ENCODE results near the gene MGARP. TPM values are rescaled to one million over a fixed set of nuclear protein-coding genes. Genes with fewer than 3 reads are reported as not detected.

MGARP gene
- polyA plus RNA-seq, 4 donors: 0.25 to 0.89 (median 0.35) TPM; not detected in 1

DNA sequence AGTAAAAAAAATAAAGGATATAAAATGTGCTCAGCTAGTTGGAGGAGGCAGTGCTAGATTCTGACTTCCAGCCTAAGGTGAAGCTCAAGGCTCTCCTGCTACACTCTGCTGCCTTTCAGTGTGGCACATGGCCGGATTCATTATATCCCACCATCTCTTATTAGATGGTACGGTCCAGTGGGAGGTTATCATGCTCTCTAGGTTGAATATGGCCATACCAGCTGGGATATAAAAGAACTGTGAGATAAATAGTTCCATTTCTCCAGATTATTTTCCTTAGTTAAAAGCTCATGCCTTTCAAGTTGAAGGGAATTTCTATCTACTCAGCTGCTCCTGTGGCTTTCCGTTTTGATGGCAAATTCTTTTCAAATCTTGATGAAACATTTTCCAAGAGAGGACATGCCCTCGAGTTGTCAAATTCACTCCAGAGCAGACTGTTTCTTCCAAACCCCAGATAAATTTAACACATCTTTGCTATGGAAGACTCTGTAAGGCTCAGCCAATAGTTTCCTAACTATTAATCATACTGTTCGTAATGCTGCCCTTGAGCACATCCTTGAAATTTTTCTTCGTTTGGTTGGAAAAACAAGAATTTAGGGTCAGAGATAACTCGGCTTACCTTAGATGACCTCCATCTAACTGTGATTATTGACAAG lies 2.2 kb upstream of the MGARP start:
- DNase-seq: no peak
- no peak for FAIRE-seq
- Histone ChIP-seq H3K4me1 (ENCODE audit: control insufficient read depth in 3 of 3, insufficient read depth in 2 of 3, low read depth in 1 of 3, low read length in 2 of 3) (peaks cover 0 to 8% (median 4%) of the 10 kb centered on the region in 3 donors), H3K9me3 (ENCODE audit: control insufficient read depth in 2 of 2, insufficient read depth in 1 of 2, low read depth in 1 of 2, low read length in 1 of 2) (no peaks in the 10 kb centered on the region), H3K27me3 (ENCODE audit: control insufficient read depth in 3 of 3, insufficient read depth in 3 of 3, low read length in 3 of 3) (peaks cover 0 to 37% (median 16%) of the 10 kb centered on the region in 3 donors), H3K4me3 (ENCODE audit: low read depth in 1 of 3, low read length in 3 of 3) (no peak overlapping the region), H3K27ac (ENCODE audit: low read depth in 1 of 3, low read length in 2 of 3) (no peak overlapping the region), H3K36me3 (ENCODE audit: control insufficient read depth in 3 of 3, insufficient read depth in 2 of 3, low read depth in 1 of 3, low read length in 3 of 3) (peaks cover 0 to 3% (median 0%) of the 10 kb centered on the region in 3 donors)
- WGBS, 3 donors: 76 to 80% (median 78%) methylated on average over 7 of the region's 7 CpGs

DNA sequence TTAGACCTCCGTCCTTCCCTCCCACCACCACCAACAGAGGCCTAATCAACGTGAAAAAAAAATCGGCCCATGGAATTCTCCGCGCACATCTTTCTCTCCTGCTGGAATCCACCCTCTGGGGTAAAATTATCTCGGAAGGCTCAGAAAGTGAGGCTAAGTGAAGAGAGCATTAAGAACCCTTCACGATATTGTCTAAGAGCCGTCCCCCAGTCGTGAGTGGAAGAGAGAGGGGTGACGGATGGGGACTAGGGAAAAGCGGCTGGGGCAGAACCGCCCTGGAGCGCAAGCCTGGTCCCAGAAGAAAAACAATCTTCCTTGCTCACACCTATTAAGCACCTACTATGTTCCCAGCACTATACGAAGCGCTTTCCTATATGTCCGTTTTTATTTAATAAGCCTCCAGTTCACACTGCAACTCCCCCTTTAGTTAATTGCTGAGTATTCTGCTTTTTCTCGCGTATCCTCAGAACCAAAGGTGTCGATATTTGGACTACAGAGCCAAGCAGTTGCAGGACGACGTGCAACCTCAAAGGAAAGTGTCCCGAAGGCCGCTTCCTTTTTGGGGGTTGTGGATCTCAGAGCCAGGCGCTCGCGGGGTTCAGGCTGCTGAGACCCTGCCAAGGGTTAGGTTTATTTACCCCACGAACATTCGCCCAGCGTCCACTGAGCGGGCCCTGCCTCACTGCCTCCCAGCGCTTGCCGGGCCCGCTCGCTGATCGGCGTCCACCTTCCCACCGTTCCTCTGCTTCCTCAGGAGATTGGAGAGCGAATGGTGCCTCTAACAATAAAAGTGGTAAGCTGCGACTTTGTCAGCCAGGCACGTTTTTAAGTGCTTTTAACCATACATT lies 889 bp downstream of the MGARP start:
- WGBS, 3 donors: 14 to 23% (median 16%) methylated on average over 40 of the region's 40 CpGs
- FAIRE-seq (no peak), DNase-seq (peak in 1 of 2 donors; percentile 33)
- no peaks in the 10 kb centered on the region for H3K36me3 ChIP-seq (ENCODE audit: control insufficient read depth in 3 of 3, insufficient read depth in 2 of 3, low read depth in 1 of 3, low read length in 3 of 3)
- no peaks in the 10 kb centered on the region for H3K9me3 ChIP-seq (ENCODE audit: control insufficient read depth in 2 of 2, insufficient read depth in 1 of 2, low read depth in 1 of 2, low read length in 1 of 2)
- peak overlapping the region in 2 of 3 donors; percentile 30 to 35 for H3K4me3 ChIP-seq (ENCODE audit: low read depth in 1 of 3, low read length in 3 of 3)
- H3K27me3 ChIP-seq (ENCODE audit: control insufficient read depth in 3 of 3, insufficient read depth in 3 of 3, low read length in 3 of 3): peaks cover 0 to 40% (median 16%) of the 10 kb centered on the region in 3 donors
- no peak overlapping the region for H3K27ac ChIP-seq (ENCODE audit: low read depth in 1 of 3, low read length in 2 of 3)
- H3K4me1 ChIP-seq (ENCODE audit: control insufficient read depth in 3 of 3, insufficient read depth in 2 of 3, low read depth in 1 of 3, low read length in 2 of 3): peaks cover 0 to 8% (median 4%) of the 10 kb centered on the region in 3 donors

DNA sequence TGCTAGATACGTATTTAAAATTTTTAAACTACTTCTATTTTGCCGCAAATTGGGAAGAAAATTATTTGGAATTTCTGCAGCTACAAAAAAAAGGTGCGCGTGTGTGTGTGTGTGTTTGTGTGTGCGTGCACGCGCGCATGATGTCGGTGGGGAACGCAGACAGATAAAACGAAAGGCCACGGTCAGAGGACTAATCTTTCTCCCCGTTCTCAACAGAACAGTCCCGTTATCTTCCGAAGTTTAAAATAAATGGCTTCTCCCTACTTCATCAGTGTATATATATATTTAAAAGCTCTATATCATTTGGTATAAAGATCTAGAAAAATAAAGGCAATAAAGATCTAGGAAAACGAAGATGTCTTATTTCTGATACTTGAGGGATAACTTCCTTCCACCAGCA lies 1.5 kb downstream of the MGARP start:
- 63 to 78% (median 70%) methylated on average over 16 of the region's 16 CpGs for whole genome bisulfite sequencing, 3 donors
- Histone ChIP-seq H3K36me3 (ENCODE audit: control insufficient read depth in 3 of 3, insufficient read depth in 2 of 3, low read depth in 1 of 3, low read length in 3 of 3) (no peaks in the 10 kb centered on the region), H3K27ac (ENCODE audit: low read depth in 1 of 3, low read length in 2 of 3) (no peak overlapping the region), H3K9me3 (ENCODE audit: control insufficient read depth in 2 of 2, insufficient read depth in 1 of 2, low read depth in 1 of 2, low read length in 1 of 2) (no peaks in the 10 kb centered on the region), H3K4me3 (ENCODE audit: low read depth in 1 of 3, low read length in 3 of 3) (no peak overlapping the region), H3K4me1 (ENCODE audit: control insufficient read depth in 3 of 3, insufficient read depth in 2 of 3, low read depth in 1 of 3, low read length in 2 of 3) (peaks cover 0 to 8% (median 4%) of the 10 kb centered on the region in 3 donors), H3K27me3 (ENCODE audit: control insufficient read depth in 3 of 3, insufficient read depth in 3 of 3, low read length in 3 of 3) (peaks cover 0 to 40% (median 16%) of the 10 kb centered on the region in 3 donors)
- DNase-seq (no peak), FAIRE-seq (no peak)

DNA sequence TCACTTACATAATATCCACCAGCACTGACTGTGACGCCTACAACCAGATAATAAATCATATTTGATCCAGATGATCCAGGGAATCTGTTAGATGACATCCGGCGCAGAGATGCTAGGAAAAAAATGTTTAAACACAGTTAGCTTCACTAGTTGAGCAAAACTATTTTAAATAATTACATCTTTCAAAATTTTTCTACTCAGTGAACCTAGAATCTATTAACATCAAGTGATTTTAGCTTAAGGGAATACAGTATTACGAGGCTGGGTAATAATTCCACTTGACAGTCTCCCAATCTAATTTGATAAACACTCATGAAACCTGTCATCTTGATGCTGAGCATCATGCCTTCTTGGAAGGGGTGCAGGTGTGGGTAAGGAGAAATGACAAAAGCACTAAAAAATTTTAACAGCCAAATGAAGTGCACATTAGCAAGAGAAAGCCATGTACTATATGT lies 4.7 kb downstream of the MGARP start:
- FAIRE-seq: no peak

DNA sequence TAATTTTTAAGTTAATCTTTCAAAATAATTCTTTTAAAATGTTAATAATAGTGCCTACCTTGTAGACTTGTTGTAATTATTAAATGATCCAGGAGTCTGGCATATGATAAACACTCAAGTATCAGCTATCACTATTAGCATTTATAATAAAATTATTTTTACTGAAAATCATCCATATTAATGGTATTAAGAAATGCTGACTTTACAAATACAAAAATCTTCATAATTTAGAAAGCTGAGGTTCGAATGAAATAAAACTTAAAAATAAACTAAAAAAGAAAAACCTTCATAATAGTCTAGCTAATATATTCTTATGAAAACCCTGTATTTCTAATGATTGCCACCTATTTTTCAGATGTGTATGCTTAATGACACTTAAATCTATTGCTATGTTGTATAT lies 5.2 kb downstream of the MGARP start:
- 89 to 100% (median 95%) methylated on average over 1 of the region's 1 CpG for WGBS, 3 donors
- no peaks in the 10 kb centered on the region for H3K9me3 ChIP-seq (ENCODE audit: control insufficient read depth in 2 of 2, insufficient read depth in 1 of 2, low read depth in 1 of 2, low read length in 1 of 2)
- H3K27me3 ChIP-seq (ENCODE audit: control insufficient read depth in 3 of 3, insufficient read depth in 3 of 3, low read length in 3 of 3): peaks cover 0 to 24% (median 11%) of the 10 kb centered on the region in 3 donors
- FAIRE-seq: no peak
- no peak overlapping the region for H3K27ac ChIP-seq (ENCODE audit: low read depth in 1 of 3, low read length in 2 of 3)
- DNase-seq: no peak
- peaks cover 0 to 8% (median 4%) of the 10 kb centered on the region in 3 donors for H3K4me1 ChIP-seq (ENCODE audit: control insufficient read depth in 3 of 3, insufficient read depth in 2 of 3, low read depth in 1 of 3, low read length in 2 of 3)
- no peak overlapping the region for H3K4me3 ChIP-seq (ENCODE audit: low read depth in 1 of 3, low read length in 3 of 3)
- no peaks in the 10 kb centered on the region for H3K36me3 ChIP-seq (ENCODE audit: control insufficient read depth in 3 of 3, insufficient read depth in 2 of 3, low read depth in 1 of 3, low read length in 3 of 3)

More for the DNA sequence above, 4.7 kb downstream of the MGARP start:
- H3K36me3 ChIP-seq (ENCODE audit: control insufficient read depth in 3 of 3, insufficient read depth in 2 of 3, low read depth in 1 of 3, low read length in 3 of 3): no peaks in the 10 kb centered on the region
- peaks cover 0 to 30% (median 16%) of the 10 kb centered on the region in 3 donors for H3K27me3 ChIP-seq (ENCODE audit: control insufficient read depth in 3 of 3, insufficient read depth in 3 of 3, low read length in 3 of 3)
- H3K4me3 ChIP-seq (ENCODE audit: low read depth in 1 of 3, low read length in 3 of 3): no peak overlapping the region
- H3K4me1 ChIP-seq (ENCODE audit: control insufficient read depth in 3 of 3, insufficient read depth in 2 of 3, low read depth in 1 of 3, low read length in 2 of 3): peaks cover 0 to 8% (median 4%) of the 10 kb centered on the region in 3 donors
- no peaks in the 10 kb centered on the region for H3K9me3 ChIP-seq (ENCODE audit: control insufficient read depth in 2 of 2, insufficient read depth in 1 of 2, low read depth in 1 of 2, low read length in 1 of 2)
- WGBS, 3 donors: 91 to 94% (median 93%) methylated on average over 4 of the region's 4 CpGs
- H3K27ac ChIP-seq (ENCODE audit: low read depth in 1 of 3, low read length in 2 of 3): no peak overlapping the region
- no peak for DNase-seq

DNA sequence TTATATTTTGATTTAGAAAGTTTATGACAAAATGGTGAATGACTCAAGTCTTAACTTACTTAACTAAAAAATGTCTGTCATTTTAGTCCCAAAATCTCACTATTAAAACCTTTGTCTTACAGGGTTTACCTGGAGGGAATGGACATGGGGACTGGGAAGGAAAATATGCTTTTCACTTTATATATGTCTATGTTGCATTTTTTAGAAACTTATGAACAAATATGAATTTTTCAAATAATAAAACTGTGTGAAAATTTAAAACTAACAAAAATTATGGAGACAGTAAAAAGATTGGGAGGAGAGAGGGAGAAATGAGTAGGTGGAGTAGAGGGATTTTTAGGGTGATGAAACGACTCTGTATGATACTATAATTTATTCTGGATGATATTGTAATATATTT lies 6.2 kb downstream of the MGARP start:
- Histone ChIP-seq H3K27me3 (ENCODE audit: control insufficient read depth in 3 of 3, insufficient read depth in 3 of 3, low read length in 3 of 3) (peaks cover 0 to 15% (median 4%) of the 10 kb centered on the region in 3 donors), H3K36me3 (ENCODE audit: control insufficient read depth in 3 of 3, insufficient read depth in 2 of 3, low read depth in 1 of 3, low read length in 3 of 3) (no peaks in the 10 kb centered on the region), H3K9me3 (ENCODE audit: control insufficient read depth in 2 of 2, insufficient read depth in 1 of 2, low read depth in 1 of 2, low read length in 1 of 2) (no peaks in the 10 kb centered on the region), H3K27ac (ENCODE audit: low read depth in 1 of 3, low read length in 2 of 3) (no peak overlapping the region), H3K4me1 (ENCODE audit: control insufficient read depth in 3 of 3, insufficient read depth in 2 of 3, low read depth in 1 of 3, low read length in 2 of 3) (peaks cover 0 to 1% (median under 1%) of the 10 kb centered on the region in 3 donors), H3K4me3 (ENCODE audit: low read depth in 1 of 3, low read length in 3 of 3) (no peak overlapping the region)
- 81 to 92% (median 83%) methylated on average over 1 of the region's 1 CpG for WGBS, 3 donors
- DNase-seq (no peak), FAIRE-seq (no peak)

DNA sequence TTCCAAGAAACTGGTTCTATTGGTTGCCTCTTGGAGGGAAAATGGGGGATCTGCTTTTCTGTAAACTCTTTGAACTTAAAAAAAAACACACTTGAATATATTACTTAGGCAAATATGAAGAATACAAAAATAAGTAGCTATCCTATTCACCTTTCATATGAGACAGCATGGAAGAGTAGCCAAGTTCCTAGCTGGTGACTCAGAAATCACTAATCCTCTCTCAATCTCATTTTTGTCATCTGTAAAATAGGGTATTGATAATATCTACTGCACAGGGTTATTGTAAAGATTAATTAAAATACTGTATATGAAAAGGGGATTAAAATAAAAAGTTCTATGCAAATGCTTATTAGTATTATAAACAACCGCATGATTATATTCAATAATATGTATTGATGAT lies 12.7 kb downstream of the MGARP start:
- WGBS, 3 donors: 90 to 100% (median 97%) methylated on average over 1 of the region's 1 CpG
- no peaks in the 10 kb centered on the region for H3K4me1 ChIP-seq (ENCODE audit: control insufficient read depth in 3 of 3, insufficient read depth in 2 of 3, low read depth in 1 of 3, low read length in 2 of 3)
- DNase-seq (no peak), FAIRE-seq (no peak)
- no peak overlapping the region for H3K27ac ChIP-seq (ENCODE audit: low read depth in 1 of 3, low read length in 2 of 3)
- no peaks in the 10 kb centered on the region for H3K9me3 ChIP-seq (ENCODE audit: control insufficient read depth in 2 of 2, insufficient read depth in 1 of 2, low read depth in 1 of 2, low read length in 1 of 2)
- H3K27me3 ChIP-seq (ENCODE audit: control insufficient read depth in 3 of 3, insufficient read depth in 3 of 3, low read length in 3 of 3): no peaks in the 10 kb centered on the region
- no peak overlapping the region for H3K4me3 ChIP-seq (ENCODE audit: low read depth in 1 of 3, low read length in 3 of 3)
- no peaks in the 10 kb centered on the region for H3K36me3 ChIP-seq (ENCODE audit: control insufficient read depth in 3 of 3, insufficient read depth in 2 of 3, low read depth in 1 of 3, low read length in 3 of 3)

DNA sequence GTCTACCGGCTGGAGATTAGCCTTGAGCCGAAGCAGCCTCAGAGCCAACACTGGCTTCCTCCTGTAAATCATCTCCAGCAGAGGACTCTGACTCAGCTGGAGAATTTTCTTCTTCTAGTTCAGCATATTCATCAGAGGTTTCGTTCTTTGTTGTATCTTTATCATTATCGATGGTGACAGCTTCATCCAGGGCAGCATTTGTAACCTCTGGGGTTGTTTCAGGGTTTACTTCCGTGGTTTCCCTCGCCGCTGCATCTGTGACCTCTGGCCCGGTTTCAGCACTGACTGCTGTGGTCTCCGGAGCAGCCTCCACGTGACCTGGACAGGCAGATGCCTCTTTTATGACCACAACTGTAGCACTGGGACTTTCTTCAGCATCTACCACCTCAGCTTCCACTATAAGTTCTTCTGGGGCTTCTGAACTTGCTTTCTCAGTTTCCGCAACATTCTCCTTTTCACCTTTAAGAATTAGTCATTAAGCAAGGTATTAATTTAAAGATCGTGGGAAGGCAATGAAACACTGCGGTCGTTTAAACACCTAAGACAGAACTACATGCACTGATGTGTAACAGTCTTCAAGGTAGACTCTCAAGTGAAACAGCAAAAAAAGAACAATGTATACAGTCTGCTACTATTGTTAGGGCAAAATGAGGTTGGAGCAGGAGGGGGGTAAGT lies 13.3 kb downstream of the MGARP start:
- Histone ChIP-seq H3K27ac (ENCODE audit: low read depth in 1 of 3, low read length in 2 of 3) (peak overlapping the region in 1 of 3 donors; percentile 60), H3K4me1 (ENCODE audit: control insufficient read depth in 3 of 3, insufficient read depth in 2 of 3, low read depth in 1 of 3, low read length in 2 of 3) (no peaks in the 10 kb centered on the region)
- FAIRE-seq: no peak

More for the DNA sequence above, 13.3 kb downstream of the MGARP start:
- H3K4me3 ChIP-seq (ENCODE audit: low read depth in 1 of 3, low read length in 3 of 3): peak overlapping the region in 2 of 3 donors; percentile 21 to 30
- 5 to 12% (median 7%) methylated on average over 14 of the region's 14 CpGs for WGBS, 3 donors
- H3K9me3 ChIP-seq (ENCODE audit: control insufficient read depth in 2 of 2, insufficient read depth in 1 of 2, low read depth in 1 of 2, low read length in 1 of 2): no peaks in the 10 kb centered on the region
- no peaks in the 10 kb centered on the region for H3K36me3 ChIP-seq (ENCODE audit: control insufficient read depth in 3 of 3, insufficient read depth in 2 of 3, low read depth in 1 of 3, low read length in 3 of 3)
- H3K27me3 ChIP-seq (ENCODE audit: control insufficient read depth in 3 of 3, insufficient read depth in 3 of 3, low read length in 3 of 3): no peaks in the 10 kb centered on the region
- DNase-seq: peak; percentile 66 to 81
